Hematopoietic multipotent progenitor cell treated with erythropoietin and hydrocortisone succinate and interleukin-3 and kit ligand, for 4 days (in vitro differentiated cells): ENCODE data around the gene ENOX1.

ENCODE experiments used
- DNase-seq: peaks from one replicate; pipeline ENCODE4 v3.0.0-alpha.2; 2015

Gene ENOX1

GRCh38 chr13:43785261-43785649, 1.5 kb downstream of the ENOX1 start:
- DNase-seq, result no peak

GRCh38 chr13:43784496-43784895, 2.3 kb downstream of the ENOX1 start:
- no peak for DNase-seq

- DNase-seq, result peak; percentile 59
Observed at GRCh38 chr13:43783820-43784219, 3.0 kb downstream of the ENOX1 start.

- no peak for DNase-seq
Observed at GRCh38 chr13:43782686-43783085, 4.1 kb downstream of the ENOX1 start.

- no peak for DNase-seq
Observed at GRCh38 chr13:43780666-43781065, 6.1 kb downstream of the ENOX1 start.

GRCh38 chr13:43776501-43777079, 10.2 kb downstream of the ENOX1 start:
- DNase-seq, result no peak

- DNase-seq, result no peak
Observed at GRCh38 chr13:43776006-43776405, 10.8 kb downstream of the ENOX1 start.

GRCh38 chr13:43773602-43774001, 13.2 kb downstream of the ENOX1 start:
- DNase-seq, result no peak

GRCh38 chr13:43770871-43771270, 15.9 kb downstream of the ENOX1 start:
- no peak for DNase-seq

GRCh38 chr13:43769529-43769928, 17.2 kb downstream of the ENOX1 start:
- no peak for DNase-seq

- no peak for DNase-seq
Observed at GRCh38 chr13:43767341-43767931, 19.3 kb downstream of the ENOX1 start.

- no peak for DNase-seq
Observed at GRCh38 chr13:43766725-43767124, 20.0 kb downstream of the ENOX1 start.

- no peak for DNase-seq
Observed at GRCh38 chr13:43764349-43764748, 22.4 kb downstream of the ENOX1 start.

- DNase-seq, result no peak
Observed at GRCh38 chr13:43763143-43763759, 23.5 kb downstream of the ENOX1 start.

GRCh38 chr13:43761616-43762315, 25.0 kb downstream of the ENOX1 start:
- no peak for DNase-seq

- DNase-seq, result no peak
Observed at GRCh38 chr13:43760257-43760656, 26.5 kb downstream of the ENOX1 start.

- no peak for DNase-seq
Observed at GRCh38 chr13:43758834-43759233, 27.9 kb downstream of the ENOX1 start.

- DNase-seq, result no peak
Observed at GRCh38 chr13:43757266-43757665, 29.5 kb downstream of the ENOX1 start.

GRCh38 chr13:43755844-43756243, 30.9 kb downstream of the ENOX1 start:
- no peak for DNase-seq

- DNase-seq, result no peak
Observed at GRCh38 chr13:43751624-43752023, 35.1 kb downstream of the ENOX1 start.

- no peak for DNase-seq
Observed at GRCh38 chr13:43749503-43749902, 37.3 kb downstream of the ENOX1 start.

GRCh38 chr13:43744261-43745031, 42.3 kb downstream of the ENOX1 start:
- DNase-seq, result peak; percentile 30

GRCh38 chr13:43742911-43743310, 43.9 kb downstream of the ENOX1 start:
- DNase-seq, result no peak
